ENCODE data around the gene RYR2.

- TF ChIP-seq EZH2 (IDR thresholded peaks at IDR 0.05; ENCODE audit: insufficient read depth, poor library complexity, severe bottlenecking) (no peak), EZH2phosphoT487 (IDR thresholded peaks at IDR 0.05; ENCODE audit: insufficient read depth, low read depth) (no peak)
Measured at GRCh38 chr1:237000191-237000590, 41.8 kb upstream of the RYR2 start.
